SW480 (cell line): ENCODE results near the gene TICRR.

Source experiments
- DNase-seq: peaks from one replicate; pipeline ENCODE4 v3.0.0-alpha.2; 2016; ENCODE audit warnings: low spot score

TICRR gene

DNA sequence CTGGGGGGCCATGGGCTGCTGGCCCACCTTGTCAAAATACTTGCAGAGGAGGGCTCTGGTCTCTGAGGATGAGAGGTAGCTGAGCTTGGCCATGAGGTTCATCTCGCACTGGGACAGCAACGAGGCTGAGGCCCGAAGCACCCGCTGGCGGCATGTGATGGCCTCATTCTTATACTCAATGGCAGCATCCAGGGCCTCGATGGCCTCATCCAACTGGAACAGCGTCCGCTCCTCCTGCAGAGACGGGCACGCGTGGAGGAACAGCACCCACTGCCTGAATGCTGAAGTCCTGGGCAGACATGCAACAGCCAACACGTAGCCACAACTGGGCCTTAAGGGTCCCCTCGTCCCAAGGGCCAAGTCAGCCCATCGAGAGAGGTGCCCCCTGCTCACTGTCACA, 55.0 kb downstream of the TICRR start:
- DNase-seq = no peak

DNA sequence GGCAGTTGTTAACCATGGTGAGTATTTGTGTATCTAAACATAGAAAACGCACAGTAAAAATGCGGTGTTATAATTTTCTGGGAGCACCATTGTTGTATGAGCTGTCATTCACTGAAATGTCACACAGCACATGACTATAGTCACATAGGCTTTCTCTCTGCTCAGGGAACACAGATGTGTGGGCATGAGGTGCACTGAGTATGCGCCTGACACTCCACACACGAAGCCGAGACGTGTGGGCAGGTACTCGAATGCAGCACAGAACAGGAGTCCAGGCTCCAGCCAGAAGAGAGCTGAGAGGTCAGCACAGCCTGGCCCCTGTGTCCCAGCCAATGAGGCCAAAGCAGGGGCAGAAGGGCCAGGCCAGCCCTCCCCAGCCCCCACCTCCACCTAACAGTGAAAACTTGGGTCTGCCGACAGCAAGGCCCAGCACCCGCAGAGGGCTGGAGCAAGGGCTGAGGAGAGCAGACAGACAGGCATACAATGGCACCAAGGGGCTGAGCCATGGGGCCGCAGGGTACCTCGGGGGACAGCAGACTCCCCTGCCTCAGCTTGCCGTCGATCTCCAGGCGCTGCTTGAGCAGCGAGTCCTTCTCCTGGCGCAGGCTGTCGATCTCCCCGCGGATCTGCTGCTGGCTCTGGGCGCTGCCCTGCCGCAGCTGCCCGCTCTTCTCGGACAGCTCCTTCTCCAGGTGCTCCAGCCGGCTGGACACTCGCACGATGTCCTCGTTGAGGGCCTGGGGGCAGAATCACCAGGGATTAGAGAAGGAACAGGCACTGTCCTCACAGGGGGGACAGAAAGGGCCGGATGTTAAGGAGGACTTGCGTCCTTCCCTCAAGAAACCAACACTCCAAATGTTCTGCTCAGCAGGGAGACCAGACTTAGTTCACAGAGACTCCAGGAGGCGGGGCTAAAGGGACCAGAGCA, 56.0 kb downstream of the TICRR start:
- no peak for DNase-seq

DNA sequence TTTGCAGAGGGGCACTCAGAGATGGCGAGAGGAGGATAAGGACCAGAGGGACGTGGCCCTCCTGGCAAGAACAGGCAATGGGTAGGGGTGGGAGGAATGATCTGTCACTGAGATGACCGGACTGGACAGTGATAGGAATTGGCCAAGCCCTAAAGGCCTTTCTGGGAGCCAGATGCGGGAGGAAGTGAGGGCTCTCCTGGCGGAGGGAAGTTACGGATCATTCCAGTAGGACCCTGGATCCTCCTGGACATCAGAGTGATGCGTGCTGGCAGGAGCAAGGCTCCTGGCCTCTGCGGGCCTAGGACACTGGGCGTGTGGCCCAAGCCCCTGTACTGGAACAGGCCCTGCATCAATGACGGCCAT, 56.6 kb downstream of the TICRR start:
- DNase-seq = no peak

DNA sequence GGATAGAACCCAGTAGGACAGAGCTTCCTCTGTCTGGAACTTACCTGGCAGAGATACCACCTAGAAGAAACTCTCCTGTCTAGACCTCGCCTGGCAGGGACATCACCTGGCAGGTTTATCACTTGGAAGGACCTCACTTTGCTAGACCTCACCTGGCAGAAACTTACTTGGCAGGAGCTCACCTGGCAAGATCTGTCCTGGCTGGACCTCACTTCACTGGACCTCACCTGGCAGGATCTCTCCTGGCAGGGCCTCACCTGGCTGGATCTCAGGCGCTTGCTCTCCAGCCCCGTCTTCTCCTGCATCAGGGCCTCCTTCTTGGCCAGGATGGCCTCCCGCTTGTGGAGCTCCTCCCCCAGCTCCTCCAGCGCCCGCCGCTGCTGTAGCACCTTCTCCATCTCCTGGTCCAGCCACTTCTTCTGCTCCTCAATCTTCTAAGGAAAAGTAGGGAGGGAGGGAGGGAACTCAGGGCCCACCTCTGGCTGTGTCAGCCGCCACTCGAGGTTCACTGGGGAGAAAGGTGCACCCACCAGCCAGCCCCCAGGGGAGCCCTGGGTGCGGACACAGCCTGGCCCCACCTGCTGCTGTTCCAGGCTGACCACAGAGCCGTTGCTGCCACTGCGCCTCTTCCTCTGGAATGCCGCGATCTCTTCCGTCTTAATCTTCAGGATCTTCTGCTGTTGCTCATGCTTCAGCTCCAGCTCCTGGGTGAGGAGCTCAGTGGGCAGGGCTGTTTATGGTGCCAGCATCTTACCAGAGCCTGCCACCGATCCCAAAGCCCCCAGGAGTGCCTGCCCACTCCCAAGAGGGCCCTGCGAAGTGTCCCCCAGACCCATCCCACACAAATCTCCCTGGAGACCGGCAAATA, 57.5 kb downstream of the TICRR start:
- no peak for DNase-seq

DNA sequence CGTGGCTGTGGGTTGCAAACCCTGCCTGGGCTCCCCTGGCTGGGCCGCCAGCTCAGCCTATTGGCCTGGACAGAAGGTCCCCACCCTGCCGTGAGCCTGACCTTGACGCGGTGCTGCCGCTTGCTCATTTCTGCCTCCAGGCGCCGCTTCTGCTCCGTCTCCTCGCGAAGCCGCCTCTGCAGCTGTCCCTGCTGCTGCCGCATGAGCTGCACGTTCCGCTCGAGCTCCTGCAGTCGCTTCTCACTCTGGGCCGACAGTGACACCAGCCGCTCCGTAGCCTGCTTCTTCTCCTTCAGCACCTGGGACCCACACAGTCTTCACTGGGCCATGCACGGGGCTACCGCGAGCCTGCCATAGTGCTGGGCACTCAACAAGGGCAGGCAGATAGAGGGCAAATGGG, 58.3 kb downstream of the TICRR start:
- no peak for DNase-seq

DNA sequence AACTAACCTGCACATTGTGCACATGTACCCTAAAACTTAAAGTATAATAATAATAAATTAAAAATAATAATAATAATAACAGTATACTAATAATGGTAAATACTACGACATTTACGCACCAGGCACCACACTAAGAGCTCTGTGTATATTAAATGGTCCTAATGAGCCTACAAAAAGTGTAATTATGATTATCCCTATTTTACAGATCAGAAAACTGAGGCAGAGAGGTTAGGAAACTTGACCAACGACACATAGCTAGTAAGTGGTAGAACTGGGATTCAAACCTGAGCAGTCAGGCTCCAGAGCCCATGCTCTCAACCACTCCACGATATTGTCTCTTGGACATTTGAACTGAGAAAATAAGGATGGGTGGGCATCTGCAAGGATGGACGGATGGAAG, 65.0 kb downstream of the TICRR start:
- no peak for DNase-seq

DNA sequence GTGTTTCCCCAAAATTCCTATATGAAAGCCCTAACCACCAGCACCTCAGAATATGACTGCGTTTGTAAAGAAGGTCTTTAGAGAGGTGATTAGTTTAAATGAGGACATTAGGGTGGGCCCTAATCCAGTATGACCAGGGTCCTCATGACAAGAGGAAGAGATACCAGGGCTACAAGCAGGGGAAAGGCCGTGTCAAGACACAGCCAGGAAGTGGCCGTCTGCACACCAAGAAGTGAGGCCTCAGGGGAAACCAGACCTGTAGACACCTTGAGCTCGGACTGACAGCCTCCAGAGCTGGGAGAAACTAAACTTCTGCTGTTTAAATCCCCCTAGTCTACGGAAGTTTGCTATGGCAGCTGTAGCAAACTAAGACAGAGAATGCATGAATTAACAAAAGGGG, 65.8 kb downstream of the TICRR start:
- DNase-seq = no peak

DNA sequence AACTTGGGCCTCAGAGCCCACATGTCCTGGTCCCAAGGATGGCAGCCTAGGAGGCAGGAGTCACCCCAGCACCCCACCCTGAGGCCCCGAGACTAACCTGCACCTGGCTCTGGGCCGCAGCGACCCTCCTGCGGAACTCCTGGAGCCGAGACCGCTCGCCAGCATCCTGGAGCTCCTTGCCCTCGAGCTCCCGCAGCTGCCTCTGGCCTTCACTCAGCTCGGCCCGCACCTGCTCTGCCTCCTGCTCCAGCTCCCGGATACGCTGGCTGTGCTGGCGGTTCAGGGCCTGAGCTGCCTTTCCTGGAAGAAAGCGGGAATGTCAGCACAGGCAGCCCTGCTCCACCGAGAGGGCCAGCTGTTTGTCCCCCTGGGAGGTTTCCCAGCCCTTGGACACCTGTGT, 66.8 kb downstream of the TICRR start:
- DNase-seq = no peak

DNA sequence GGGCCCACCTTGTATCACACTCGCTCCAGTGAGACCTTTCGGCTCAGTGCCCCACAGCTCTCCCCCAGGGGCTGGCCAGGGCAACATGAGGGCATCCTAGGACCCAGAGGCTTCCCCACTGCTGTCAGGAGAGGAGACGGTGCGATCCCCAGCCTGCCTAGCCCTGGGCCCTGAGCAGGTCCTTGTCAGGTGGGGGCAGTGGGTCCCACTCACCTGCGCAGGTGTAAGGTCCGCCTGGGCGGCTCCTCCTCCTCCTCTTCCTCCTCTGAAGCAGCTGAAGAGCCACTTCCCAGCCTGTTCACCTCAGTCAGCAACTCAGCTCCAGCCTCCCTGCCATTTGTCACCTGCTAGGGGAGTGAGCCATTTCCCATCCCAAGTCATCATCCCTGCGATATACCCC, 70.4 kb downstream of the TICRR start:
- no peak for DNase-seq

DNA sequence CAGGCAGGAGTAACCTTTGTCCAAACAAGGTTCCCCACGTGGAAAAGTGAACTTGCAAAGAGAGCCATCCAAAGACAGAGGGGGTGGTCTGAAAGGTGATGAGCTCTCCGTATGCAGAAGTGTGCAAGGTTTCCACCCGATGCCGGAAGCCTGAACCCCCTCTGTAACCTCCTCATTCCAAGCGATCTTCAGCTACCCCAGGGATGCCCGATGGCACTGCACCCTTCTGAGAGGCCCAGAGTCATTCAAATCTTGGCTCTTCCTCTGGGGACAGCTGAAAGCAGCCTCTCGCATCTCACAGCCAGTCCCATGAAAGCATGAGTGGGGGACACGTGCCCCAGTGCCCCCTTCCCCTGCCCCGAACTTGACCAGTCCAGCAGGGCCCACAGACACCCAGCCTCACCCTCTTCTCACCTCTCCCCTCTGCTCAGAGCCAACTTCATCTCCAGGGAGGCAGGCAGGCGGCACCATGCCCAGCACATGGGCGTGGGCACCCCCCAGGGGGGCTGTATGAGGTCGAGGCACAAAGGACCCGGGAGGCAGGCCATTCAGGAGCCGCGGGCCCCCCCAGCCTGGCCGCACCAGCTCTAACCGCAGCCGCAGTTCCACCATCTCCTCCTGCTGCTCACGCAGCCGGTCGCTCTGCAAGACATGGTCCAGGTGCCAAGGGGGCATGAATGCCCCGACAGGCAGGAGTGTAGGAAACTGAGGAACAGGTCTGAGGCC, 71.3 kb downstream of the TICRR start:
- no peak for DNase-seq

DNA sequence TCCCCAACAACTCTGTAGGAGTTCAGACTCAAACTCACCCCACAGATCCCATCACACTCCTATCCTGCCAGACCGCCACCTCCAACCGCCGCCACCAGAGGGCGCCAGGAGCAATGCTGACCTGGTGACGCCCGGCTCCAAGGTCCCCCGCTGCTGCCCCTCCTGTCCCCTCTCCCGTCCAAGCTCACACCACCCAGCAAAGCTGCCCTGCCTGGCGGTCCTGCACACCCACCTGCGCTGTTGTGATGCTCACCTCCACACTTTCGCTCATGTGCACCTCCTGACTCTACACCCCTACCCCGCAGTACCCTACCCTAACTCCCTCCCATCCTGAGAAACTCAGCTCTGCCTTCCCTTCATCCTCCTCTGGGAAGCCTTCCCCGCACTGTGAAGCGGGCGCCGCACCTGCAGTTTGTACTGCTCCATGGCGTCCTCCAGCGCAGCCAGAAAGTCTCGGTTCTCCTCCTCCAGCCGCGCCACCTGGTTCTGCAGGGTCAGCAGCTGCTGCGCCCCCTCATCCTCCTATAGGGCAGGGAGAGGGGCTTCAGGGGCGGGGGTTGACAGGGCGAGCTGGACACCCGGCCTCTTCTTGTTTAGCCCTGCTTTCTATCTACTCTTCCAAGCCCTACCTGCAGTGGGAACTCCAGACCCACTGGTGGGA, 72.1 kb downstream of the TICRR start:
- DNase-seq = peak; percentile 46

DNA sequence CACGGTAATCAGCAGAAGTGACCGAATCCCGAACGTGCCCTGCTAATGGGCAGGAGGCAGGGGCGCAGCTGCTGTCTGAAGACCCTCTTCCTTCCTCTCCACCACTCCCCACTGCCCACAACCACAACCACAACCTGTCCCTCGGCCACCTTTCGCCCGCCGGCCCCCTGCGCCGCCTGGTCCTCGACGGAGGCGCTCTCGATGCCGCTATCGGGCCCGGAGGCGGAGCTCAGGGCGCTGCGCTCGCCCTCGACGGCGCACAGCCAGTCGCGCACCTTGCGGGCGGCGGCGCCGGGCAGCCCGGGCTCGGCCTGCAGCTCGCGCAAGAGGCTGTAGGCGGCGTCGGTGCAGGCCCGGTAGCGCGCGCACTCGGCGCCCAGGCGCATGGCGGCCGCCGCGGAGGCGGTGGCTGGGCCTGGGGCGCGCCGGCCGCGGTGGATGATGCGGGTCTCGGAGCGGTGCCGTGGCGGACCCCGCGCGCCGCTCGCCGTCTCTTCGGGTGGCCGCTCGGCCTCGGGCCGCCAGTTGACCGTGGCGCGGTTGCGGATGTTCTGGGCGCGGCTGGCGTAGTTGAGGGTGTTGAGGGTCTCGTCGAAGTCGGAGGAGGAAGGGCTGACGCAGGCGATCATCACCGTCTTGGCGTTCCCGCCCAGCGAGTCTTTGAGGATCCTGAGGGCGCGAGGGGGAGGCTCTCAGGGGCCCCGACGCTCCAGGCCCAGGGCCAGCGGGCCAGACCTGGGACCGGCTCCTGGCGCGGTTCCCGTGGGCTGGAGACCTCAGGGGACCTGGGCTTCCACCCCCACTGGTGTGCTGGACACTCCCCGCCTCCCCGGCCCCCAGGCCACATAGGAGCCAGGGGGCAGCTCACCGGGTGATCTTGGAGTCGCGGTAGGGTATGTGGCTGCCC, 73.1 kb downstream of the TICRR start:
- DNase-seq = no peak

DNA sequence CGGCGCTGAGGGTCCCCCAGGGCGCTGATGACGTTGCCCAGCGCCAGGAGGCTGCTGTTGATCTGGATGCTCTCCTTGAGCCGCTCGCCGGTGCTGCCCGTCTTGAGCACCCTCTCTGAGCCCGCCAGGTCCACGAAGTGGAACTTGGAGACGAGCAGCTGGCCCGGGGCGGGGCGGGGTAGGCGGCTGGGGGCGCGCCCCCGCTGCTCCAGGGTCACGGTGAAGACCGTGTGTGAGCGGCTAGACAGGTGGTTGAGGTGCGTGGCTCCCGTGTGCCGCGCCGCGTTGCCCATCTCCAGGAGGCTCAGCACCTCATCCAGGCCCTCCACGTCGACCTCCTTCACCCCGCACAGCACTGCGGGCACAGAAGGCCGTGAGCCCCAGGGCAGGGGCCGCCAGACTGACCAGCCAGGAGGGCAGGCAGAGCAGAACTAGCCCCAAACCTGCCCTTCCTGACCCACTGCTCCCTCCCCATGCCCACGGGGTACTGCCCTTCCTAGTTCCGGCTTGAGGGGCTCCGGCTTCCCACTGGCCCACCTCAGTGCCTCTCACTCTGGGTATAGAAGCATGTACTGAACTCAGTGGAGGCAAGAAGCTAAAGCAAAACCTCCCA, 73.8 kb downstream of the TICRR start:
- DNase-seq = no peak

DNA sequence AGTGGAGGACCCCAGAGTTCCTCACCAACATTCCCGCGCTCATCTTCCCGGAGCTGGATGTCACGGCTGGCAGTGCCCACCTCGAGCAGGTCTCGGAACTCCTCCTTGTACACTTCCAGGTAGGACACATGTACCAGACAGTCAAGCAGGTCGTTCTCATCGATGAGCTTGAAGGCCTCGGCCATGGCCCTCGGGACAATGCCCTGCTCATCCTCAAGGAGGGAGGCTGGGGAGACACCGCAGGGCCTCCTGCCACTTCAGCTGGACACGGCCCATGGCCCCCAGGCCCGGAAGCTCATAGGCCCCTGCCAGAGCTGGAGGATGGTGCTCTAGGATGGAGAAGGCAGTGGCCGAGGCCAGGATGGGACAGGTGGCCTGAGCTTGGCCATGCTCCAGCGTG, 74.4 kb downstream of the TICRR start:
- no peak for DNase-seq

DNA sequence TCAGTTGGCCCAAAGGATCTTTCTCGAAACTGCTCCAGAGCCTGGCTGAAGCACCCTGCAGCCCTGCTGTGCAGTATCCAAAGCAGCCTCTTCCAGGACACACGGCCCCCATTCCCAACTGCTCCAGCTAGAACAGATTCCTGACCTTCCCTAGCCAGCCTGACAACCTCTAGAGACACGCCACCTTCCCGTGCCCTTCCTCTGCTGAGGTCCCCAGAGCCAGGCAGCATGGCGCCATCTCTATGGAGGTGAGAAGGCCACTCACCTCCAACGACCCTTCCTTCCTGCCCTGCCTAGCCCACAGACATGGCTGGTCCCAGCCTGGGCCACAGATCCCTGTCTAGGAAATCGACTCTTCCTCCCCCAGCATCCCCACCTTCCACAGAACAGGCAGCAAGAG, 76.9 kb downstream of the TICRR start:
- no peak for DNase-seq

DNA sequence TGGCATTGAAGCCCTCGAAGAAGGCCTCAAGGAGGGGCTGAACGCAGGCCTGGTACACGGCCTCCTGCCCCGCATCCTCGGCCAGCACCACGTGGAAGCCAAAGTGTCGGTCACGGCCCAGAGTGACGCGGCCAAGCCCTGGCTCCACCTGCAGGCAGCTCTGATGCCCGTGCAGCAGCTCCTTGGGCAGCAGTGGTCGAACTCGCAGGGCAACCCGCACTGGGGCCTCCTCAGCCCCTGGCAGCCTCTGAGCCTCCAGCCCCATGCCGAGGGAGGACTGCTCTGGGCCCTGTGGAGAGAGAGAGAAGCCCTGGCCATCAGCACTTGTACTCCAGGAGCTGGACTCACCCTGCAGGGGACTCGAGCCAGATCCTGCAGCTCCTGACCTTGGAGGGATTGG, 77.4 kb downstream of the TICRR start:
- DNase-seq = no peak

DNA sequence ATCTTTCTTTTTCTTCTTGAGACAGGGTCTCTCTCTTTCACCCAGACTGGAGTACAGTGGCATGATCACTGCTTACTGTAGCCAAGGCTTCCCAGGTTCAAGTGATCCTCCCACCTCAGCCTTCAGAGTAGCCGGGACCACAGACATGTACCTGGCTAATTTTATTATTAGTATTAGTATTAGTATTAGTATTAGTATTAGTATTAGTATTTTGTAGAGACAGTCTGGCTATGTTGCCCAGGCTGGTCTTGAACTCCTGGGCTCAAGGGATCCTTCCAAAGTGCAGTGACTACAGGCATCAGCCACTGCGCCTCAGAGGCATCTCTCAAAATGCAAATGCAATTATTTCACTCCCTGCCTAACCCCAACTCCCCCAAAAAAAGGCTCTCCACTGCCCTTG, 78.3 kb downstream of the TICRR start:
- no peak for DNase-seq

DNA sequence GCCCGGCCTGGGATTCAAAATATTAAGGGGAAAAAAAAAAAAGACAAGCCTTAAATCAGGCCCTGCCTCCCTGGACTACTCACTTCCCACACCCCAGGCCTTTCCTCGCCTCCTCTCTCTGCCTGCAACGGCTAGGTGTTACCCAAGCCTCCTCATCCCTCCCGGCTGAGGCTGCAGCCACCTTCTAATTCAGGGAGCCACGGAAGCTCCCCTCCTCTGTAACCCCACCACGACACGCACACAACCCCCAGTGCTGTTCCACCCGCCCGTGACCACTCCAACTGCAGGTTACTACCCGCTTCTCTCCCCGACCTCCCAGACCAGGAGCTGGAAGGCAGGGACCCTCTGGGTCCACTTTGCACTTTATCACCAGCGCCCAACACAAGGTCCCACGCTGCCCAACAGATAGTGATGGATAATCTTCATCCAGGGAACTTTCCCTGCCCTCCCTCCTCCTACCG, 79.1 kb downstream of the TICRR start:
- no peak for DNase-seq

DNA sequence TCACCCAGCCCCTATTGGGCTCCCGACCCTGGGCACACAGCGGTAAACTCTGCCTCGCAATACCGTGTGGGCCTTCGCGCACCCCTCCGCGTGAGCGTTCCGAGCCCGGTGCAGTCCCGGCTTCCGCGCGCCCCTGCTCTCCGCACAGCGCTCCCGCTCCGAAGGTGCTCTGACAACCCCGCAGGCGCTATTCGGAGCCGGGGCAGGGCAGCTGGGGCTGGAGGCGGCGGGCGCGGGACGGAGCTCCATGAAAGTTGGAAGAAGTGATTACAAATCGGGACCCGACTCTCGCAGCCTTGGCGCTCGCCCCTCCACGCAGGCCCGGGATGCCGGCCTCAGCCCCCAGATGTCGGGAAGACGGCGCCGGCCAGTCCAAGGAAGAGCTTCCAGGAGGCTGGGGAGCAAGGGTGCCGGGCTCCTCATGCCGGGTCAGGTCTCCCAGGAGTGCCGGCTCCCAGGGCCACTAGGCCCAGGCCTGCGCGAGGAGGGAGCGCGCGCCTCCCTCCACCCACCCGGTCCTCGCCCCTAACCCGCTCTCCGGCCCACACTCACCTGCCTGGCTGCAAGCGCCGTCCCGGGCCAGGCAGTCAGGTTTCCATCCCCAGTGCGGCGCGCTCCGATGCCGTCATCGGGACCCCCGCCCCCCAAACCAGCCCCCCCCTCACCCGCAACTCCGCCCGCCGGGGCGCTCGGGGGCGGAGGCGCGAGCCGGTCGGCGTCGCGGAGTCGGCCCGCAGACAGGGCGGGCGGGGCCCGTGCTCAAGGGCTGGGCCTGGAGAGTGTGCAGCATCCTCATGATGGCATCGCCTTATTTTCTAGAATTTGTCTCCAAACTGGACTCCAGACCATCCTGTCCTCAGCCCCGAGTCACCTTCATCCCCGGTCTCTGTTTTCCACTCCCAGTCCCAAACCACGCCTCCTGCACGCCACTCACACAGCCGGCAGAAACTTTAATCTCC, 79.9 kb downstream of the TICRR start, which contains the start of gene KIF7:
Gene KIF7, minus strand, starts transcription at position 621 of the 959 bp plus-strand sequence. CDS start 2,537 bp downstream, outside the sequence.
- DNase-seq = no peak
